IMR-90 (cell line): ENCODE results near the gene CRYGS. TPM values are rescaled to one million over a fixed set of nuclear protein-coding genes. Genes with fewer than 3 reads are reported as not detected.
A peak's percentile ranks its signal among the peaks of the same experiment; 100 is the strongest.

Experiments used
- ATAC-seq: fragments of 200-7000 bp; cut with Tn5 transposase; 2 replicates; pipeline ENCODE4 v1.9.1; 2020; ENCODE audit warnings: low read depth, mild to moderate bottlenecking, moderate library complexity
- BruUV-seq: library from RNA; stranded (reverse); fragments of 400-500 nt; replicated peaks from 2 replicates; lab custom pipeline; 2021; lab: Mats Ljungman, UMichigan
- CTCF ChIA-PET: fragments of 300-600 bp; formaldehyde crosslinking; extraction: SDS; loops from one replicate; lab custom pipeline; 2021; ENCODE audit warnings: antibody characterized with exemption; lab: Yijun Ruan, JAX
- POLR2A ChIA-PET: fragments of 300-600 bp; sonication (Branson Sonifier 250); formaldehyde crosslinking; loops from one replicate; lab custom pipeline; 2022; ENCODE audit warnings: antibody characterized with exemption; ENCODE audit not compliant: unreplicated experiment; lab: Charles Lee
- DNase-seq: peaks from one replicate; pipeline ENCODE4 v3.0.0; 2013
- H2AFZ ChIP-seq: replicated peaks from 2 replicates; pipeline ENCODE3; 2013; ENCODE audit warnings: low read length, mild to moderate bottlenecking; ENCODE audit not compliant: poor library complexity
- H2AK5ac ChIP-seq: 2 replicates; pipeline ENCODE4 v1.6.1; 2013; ENCODE audit warnings: low read depth, low read length, inconsistent platforms
- H2AK9ac ChIP-seq: replicated peaks from 2 replicates; pipeline ENCODE3; 2013; ENCODE audit warnings: mild to moderate bottlenecking, low read depth, low read length, moderate library complexity; ENCODE audit not compliant: poor library complexity
- H2BK120ac ChIP-seq: 2 replicates; pipeline ENCODE4 v1.6.1; 2013; ENCODE audit warnings: low read depth, low read length, inconsistent platforms
- H2BK15ac ChIP-seq: 3 replicates; pipeline ENCODE4 v1.6.1; 2013; ENCODE audit warnings: low read depth, low read length, inconsistent platforms
- H2BK20ac ChIP-seq: 2 replicates; pipeline ENCODE4 v1.6.1; 2013; ENCODE audit warnings: low read depth, mild to moderate bottlenecking, inconsistent platforms, low read length, moderate library complexity
- H2BK5ac ChIP-seq: 2 replicates; pipeline ENCODE4 v1.6.1; 2013; ENCODE audit warnings: mild to moderate bottlenecking, low read depth, low read length, inconsistent platforms; ENCODE audit not compliant: poor library complexity, severe bottlenecking
- H3K14ac ChIP-seq: replicated peaks from 2 replicates; pipeline ENCODE4 v1.6.1; 2013; ENCODE audit warnings: low read depth, low read length, inconsistent platforms
- H3K18ac ChIP-seq: 2 replicates; pipeline ENCODE4 v1.6.1; 2013; ENCODE audit warnings: low read depth, low read length, control low read depth
- H3K23ac ChIP-seq: 2 replicates; pipeline ENCODE4 v1.6.1; 2013; ENCODE audit warnings: low read depth, low read length, inconsistent platforms
- H3K27ac ChIP-seq: 2 replicates; pipeline ENCODE4 v1.5.1; 2013; ENCODE audit warnings: mild to moderate bottlenecking, control low read depth, low read length; ENCODE audit not compliant: insufficient read depth
- H3K27me3 ChIP-seq: 2 replicates; pipeline ENCODE4 v1.6.1; 2013; ENCODE audit warnings: low read length; ENCODE audit not compliant: control insufficient read depth, insufficient read depth
- H3K36me3 ChIP-seq: 2 replicates; pipeline ENCODE4 v1.6.1; 2013; ENCODE audit warnings: low read length, mixed read lengths; ENCODE audit not compliant: control insufficient read depth, insufficient read depth
- H3K4ac ChIP-seq: 2 replicates; pipeline ENCODE4 v1.6.1; 2013; ENCODE audit warnings: low read depth, low read length, inconsistent platforms
- H3K4me1 ChIP-seq: 2 replicates; pipeline ENCODE4 v1.6.1; 2013; ENCODE audit warnings: low read length, mixed read lengths; ENCODE audit not compliant: control insufficient read depth, insufficient read depth
- H3K4me2 ChIP-seq: 2 replicates; pipeline ENCODE4 v1.6.1; 2013; ENCODE audit warnings: low read depth, mild to moderate bottlenecking, control low read depth, low read length, moderate library complexity
- H3K4me3 ChIP-seq: 2 replicates; pipeline ENCODE4 v1.5.1; 2013; ENCODE audit warnings: low read depth, mild to moderate bottlenecking, control low read depth, low read length, moderate library complexity; ENCODE audit not compliant: insufficient read depth
- H3K56ac ChIP-seq: 2 replicates; pipeline ENCODE4 v1.6.1; 2013; ENCODE audit warnings: low read length, inconsistent platforms; ENCODE audit not compliant: insufficient read depth; ENCODE audit errors: extremely low read depth
- H3K79me1 ChIP-seq, 2 experiments: 2 replicates each; pipeline ENCODE4 v1.6.1; 2013; ENCODE audit warnings: low read length in 2 of 2, inconsistent platforms in 1 of 2, low read depth in 1 of 2
- H3K9ac ChIP-seq: 2 replicates; pipeline ENCODE4 v1.6.1; 2013; ENCODE audit warnings: low read depth, low read length, control low read depth
- H3K9me1 ChIP-seq: 2 replicates; pipeline ENCODE4 v1.6.1; 2013; ENCODE audit warnings: low read length, inconsistent platforms; ENCODE audit not compliant: insufficient read depth
- H3K9me3 ChIP-seq: 2 replicates; pipeline ENCODE4 v1.6.1; 2013; ENCODE audit warnings: low read length; ENCODE audit not compliant: control insufficient read depth, insufficient read depth
- H4K20me1 ChIP-seq: 2 replicates; pipeline ENCODE4 v1.6.1; 2013; ENCODE audit warnings: low read length, inconsistent platforms; ENCODE audit not compliant: insufficient read depth
- H4K5ac ChIP-seq: 2 replicates; pipeline ENCODE4 v1.6.1; 2013; ENCODE audit warnings: mild to moderate bottlenecking, low read depth, low read length, control low read depth
- H4K8ac ChIP-seq, 2 experiments: 2 replicates each; pipeline ENCODE4 v1.6.1; 2013; ENCODE audit warnings: low read depth in 2 of 2, low read length in 2 of 2, control low read depth in 1 of 2, inconsistent platforms in 1 of 2
- H4K91ac ChIP-seq: 2 replicates; pipeline ENCODE4 v1.6.1; 2013; ENCODE audit warnings: low read depth, low read length, inconsistent platforms; ENCODE audit not compliant: insufficient read depth
- BHLHE40 ChIP-seq: fragments of 150-350 bp; IDR thresholded peaks from 2 replicates; pipeline ENCODE4 v1.6.1; 2016; ENCODE audit warnings: mild to moderate bottlenecking, low read depth, low read length
- ELK1 ChIP-seq: fragments of 150-350 bp; IDR thresholded peaks from 2 replicates; pipeline ENCODE4 v1.6.1; 2016; ENCODE audit warnings: low read depth, mild to moderate bottlenecking, low read length, moderate library complexity, borderline replicate concordance
- FOS ChIP-seq: fragments of 150-350 bp; IDR thresholded peaks from 2 replicates; pipeline ENCODE4 v1.6.1; 2016; ENCODE audit warnings: low read depth, low read length
- MAFK ChIP-seq: IDR thresholded peaks from 2 replicates; pipeline ENCODE4 v1.6.1; 2012; ENCODE audit warnings: low read depth, low read length, improper control_type of control experiment
- MAZ ChIP-seq: IDR thresholded peaks from 2 replicates; pipeline ENCODE4 v1.6.1; 2012; ENCODE audit warnings: low read depth, mild to moderate bottlenecking, low read length, improper control_type of control experiment, moderate library complexity, borderline replicate concordance
- NFE2L2 ChIP-seq: fragments of 150-350 bp; IDR thresholded peaks from 2 replicates; pipeline ENCODE4 v1.6.1; 2016; ENCODE audit warnings: low read depth, mild to moderate bottlenecking, low read length
- POLR2A ChIP-seq: IDR thresholded peaks from 2 replicates; pipeline ENCODE4 v1.6.1; 2012; ENCODE audit warnings: mild to moderate bottlenecking, low read depth, low read length
- WGBS, 2 experiments: methylation state at CpG; one replicate each; pipeline versions ENCODE4 v1.1.5 to v1.1.7; 2013; ENCODE audit warnings: missing lambda C conversion rate in 2 of 2; ENCODE audit not compliant: insufficient read length in 1 of 2; ENCODE audit errors: extremely low coverage in 2 of 2; 5-methylcytosine and 5-hydroxymethylcytosine counted together
- dilution Hi-C: fragments of 300-500 bp; cut with HindIII; formaldehyde crosslinking; loops from one replicate; pipeline ENCODE4 v1.14.3; 2018; ENCODE audit warnings: low sequenced_read_pairs; ENCODE audit not compliant: unreplicated experiment
- in situ Hi-C: fragments of 300-500 bp; cut with MboI; formaldehyde crosslinking; loops from 3 replicates; pipeline ENCODE4 v1.14.3; 2019; ENCODE audit warnings: low sequenced_read_pairs, inconsistent platforms, mixed read lengths
- intact Hi-C: fragments of 100-400 bp; cut with micrococcal nuclease; formaldehyde crosslinking; loops from 2 replicates; pipeline ENCODE4 v1.10.0; 2022
- polyA plus RNA-seq, 3 experiments: library from polyadenylated mRNA; depleted of rRNA; stranded (reverse); fragments of >200 nt; gene quantifications; 2 replicates each; pipeline ENCODE4 v1.2.3, GENCODE V29; 2012; ENCODE audit warnings: low replicate concordance in 1 of 3
- total RNA-seq: library from RNA; depleted of rRNA; stranded (reverse); fragments of >200 nt; gene quantifications from 2 replicates; pipeline ENCODE4 v1.2.3, GENCODE V29; 2012

CRYGS gene
- total and polyA plus RNA-seq, 2 of the 4 experiments (the other 2 are of a cell fraction): 0.36 to 2.1 TPM

- no peak for DNase-seq
Measured at GRCh38 chr3:186570941-186571643, 26.9 kb upstream of the CRYGS start.

More at GRCh38 chr3:186570941-186571643, 26.9 kb upstream of the CRYGS start:
- Histone ChIP-seq H2BK120ac (no peak overlapping the region), H3K4ac (peak overlapping the region; percentile 75), H4K8ac (peak overlapping the region; percentile 23 to 61; a peak in 3 of 4 replicates), H2AK5ac (no peak overlapping the region; the same call in none of the 2 replicates), H2BK20ac (no peak overlapping the region), H2BK15ac (no peak overlapping the region), H4K20me1 (no peaks in the 10 kb centered on the region), H2BK5ac (no peak overlapping the region), H3K14ac (peak overlapping the region; percentile 72), H4K5ac (peak overlapping the region; percentile 28; the same call in 1 of the 2 replicates), H2AK9ac (peak overlapping the region; percentile 88), H3K27ac (peak overlapping the region; percentile 58; the same call in 1 of the 2 replicates), H3K36me3 (peaks cover 7% of the 10 kb centered on the region), H3K4me1 (peaks cover 6% of the 10 kb centered on the region; the same call in 1 of the 2 replicates), H3K27me3 (no peaks in the 10 kb centered on the region), H3K4me3 (peak overlapping the region; percentile 81), H3K4me2 (peak overlapping the region; percentile 100), H4K91ac (0 out of 2 replicates have a peak overlapping the region, but pooled peaks have one; percentile 9), H3K9me1 (0 out of 2 replicates have a peak, but pooled peaks cover 2% of the 10 kb centered on the region), H3K23ac (peak overlapping the region; percentile 65), H3K56ac (no peak overlapping the region), H2AFZ (peak overlapping the region; percentile 100), H3K9ac (peak overlapping the region; percentile 61), H3K9me3 (no peaks in the 10 kb centered on the region), H3K79me1 (peaks cover 19 to 42% of the 10 kb centered on the region in 2 experiments), H3K18ac (no peak overlapping the region)
- ChIA-PET POLR2A (interaction anchor here (0.6 kb wide), 1 partner anchor 639 kb away, joined by 4 read pairs; no protein-coding TSS in a partner anchor), CTCF (interaction anchor here (1.0 kb wide), 1 partner anchor 46 kb away, joined by 5 read pairs; no protein-coding TSS in a partner anchor)
- intact Hi-C loops: loop anchor here (10.0 kb wide), 1 partner anchor 214 kb away; the partner anchor contains the start of gene EIF4A2
- dilution Hi-C loops: no loop called here
- no TSS peak for BruUV-seq
- in situ Hi-C loops: no loop called here
- ATAC-seq: no peak
- 28% methylated on average over 6 of the region's 21 CpGs; no CpG with 5 or more reads in 1 of the 2 experiments for WGBS, 2 experiments
- TF ChIP-seq FOS (no peak), MAFK (no peak), MAZ (no peak), BHLHE40 (no peak), POLR2A (no peak), ELK1 (no peak), NFE2L2 (no peak)
